ENCODE measurements around the gene MORC2.

MORC2 gene

GRCh38 chr22:30882184-30882717 is 86.3 kb downstream of the MORC2 start:
- Histone ChIP-seq H3K4me1 (peaks cover 4% of the 10 kb centered on the region), H3K9me3 (no peaks in the 10 kb centered on the region), H3K4me3 (ENCODE audit: low read depth, low read length) (no peak overlapping the region), H3K36me3 (no peaks in the 10 kb centered on the region), H3K27me3 (no peaks in the 10 kb centered on the region)
- DNase-seq: no peak
- no peak for TF ChIP-seq CTCF (IDR thresholded peaks at IDR 0.05; ENCODE audit: low read depth, low read length)

- no peak overlapping the region for H3K4me3 ChIP-seq (ENCODE audit: low read depth, low read length)
Measured at GRCh38 chr22:30881361-30882183, 87.0 kb downstream of the MORC2 start.

GRCh38 chr22:30880847-30881246 is 87.7 kb downstream of the MORC2 start:
- H3K36me3 ChIP-seq: no peaks in the 10 kb centered on the region
- H3K9me3 ChIP-seq: no peaks in the 10 kb centered on the region
- no peak overlapping the region for H3K4me3 ChIP-seq (ENCODE audit: low read depth, low read length)
- H3K27me3 ChIP-seq: no peaks in the 10 kb centered on the region
- TF ChIP-seq CTCF (IDR thresholded peaks at IDR 0.05; ENCODE audit: low read depth, low read length): no peak
- peaks cover 4% of the 10 kb centered on the region for H3K4me1 ChIP-seq
- DNase-seq: no peak

More at GRCh38 chr22:30881361-30882183, 87.0 kb downstream of the MORC2 start:
- peaks cover 4% of the 10 kb centered on the region for H3K4me1 ChIP-seq
- peak; percentile 63 for DNase-seq
- no peaks in the 10 kb centered on the region for H3K9me3 ChIP-seq
- H3K27me3 ChIP-seq: no peaks in the 10 kb centered on the region
- H3K36me3 ChIP-seq: no peaks in the 10 kb centered on the region
- no peak for TF ChIP-seq CTCF (IDR thresholded peaks at IDR 0.05; ENCODE audit: low read depth, low read length)

- no peak for TF ChIP-seq CTCF (IDR thresholded peaks at IDR 0.05; ENCODE audit: low read depth, low read length)
- H3K4me3 ChIP-seq (ENCODE audit: low read depth, low read length): no peak overlapping the region
- H3K4me1 ChIP-seq: peaks cover 4% of the 10 kb centered on the region
- H3K27me3 ChIP-seq: no peaks in the 10 kb centered on the region
- H3K9me3 ChIP-seq: no peaks in the 10 kb centered on the region
- H3K36me3 ChIP-seq: no peaks in the 10 kb centered on the region
- DNase-seq: no peak
Measured at GRCh38 chr22:30880181-30880601, 88.4 kb downstream of the MORC2 start.

- H3K36me3 ChIP-seq: no peaks in the 10 kb centered on the region
- no peaks in the 10 kb centered on the region for H3K9me3 ChIP-seq
- TF ChIP-seq CTCF (IDR thresholded peaks at IDR 0.05; ENCODE audit: low read depth, low read length): no peak
- H3K27me3 ChIP-seq: no peaks in the 10 kb centered on the region
- no peak for DNase-seq
- no peak overlapping the region for H3K4me3 ChIP-seq (ENCODE audit: low read depth, low read length)
- peaks cover 4% of the 10 kb centered on the region for H3K4me1 ChIP-seq
Measured at GRCh38 chr22:30879415-30879797, 89.2 kb downstream of the MORC2 start.

Data from BE2C (cell line).